Adrenal gland (tissue), 12 donors: ENCODE data around the gene TINAGL1. TPM values are rescaled to one million over a fixed set of nuclear protein-coding genes. Genes with fewer than 3 reads are reported as not detected.

Experiments
- DNase-seq, 7 donors: peaks; one replicate each; pipeline ENCODE4 v3.0.0-alpha.2; 2019 to 2020
- H3K27ac ChIP-seq, 5 donors: fragments of 200-600 bp; sonication (generic) in 4 of 5; 1 replicate in 3 of 5; 2 replicates in 2 of 5; pipeline versions ENCODE4 v1.5.1 to v1.8.0; 2016 to 2020; ENCODE audit warnings: mild to moderate bottlenecking in 1 of 5
- H3K27me3 ChIP-seq: fragments of 200-600 bp; 2 replicates; pipeline ENCODE4 v1.8.0; 2021
- H3K36me3 ChIP-seq, 2 donors: fragments of 200-600 bp; replicated peaks in 1 of 2; 1 replicate in 1 of 2; 2 replicates in 1 of 2; pipeline versions ENCODE4 v1.5.1 to v1.8.0; 2018 to 2022
- H3K4me1 ChIP-seq, 2 donors: fragments of 200-600 bp; replicated peaks in 1 of 2; 1 replicate in 1 of 2; 2 replicates in 1 of 2; pipeline versions ENCODE4 v1.5.1 to v1.8.0; 2018 to 2021
- H3K4me3 ChIP-seq, 4 donors: fragments of 200-600 bp; sonication (generic) in 3 of 4; one replicate each; pipeline ENCODE4 v1.5.1; 2016 to 2018
- H3K9me3 ChIP-seq, 3 donors: fragments of 200-600 bp; sonication (generic) in 1 of 3; replicated peaks in 1 of 3; 1 replicate in 2 of 3; 2 replicates in 1 of 3; pipeline versions ENCODE4 v1.5.1 to v1.8.0; 2016 to 2021
- CTCF ChIP-seq, 6 experiments: fragments of 450-650 bp in 4 of 6; fragments of 200-600 bp in 2 of 6; sonication (generic) in 1 of 6; IDR thresholded peaks; 1 replicate in 5 of 6; 2 replicates in 1 of 6; pipeline versions ENCODE4 v1.5.1 to v1.8.0; 2016 to 2021; ENCODE audit warnings: antibody characterized with exemption in 6 of 6, mild to moderate bottlenecking in 2 of 6, moderate library complexity in 1 of 6
- POLR2A ChIP-seq, 2 donors: fragments of 450-650 bp; IDR thresholded peaks; one replicate each; pipeline ENCODE4 v1.6.1; 2017; ENCODE audit warnings: antibody characterized with exemption in 2 of 2, mild to moderate bottlenecking in 2 of 2, moderate library complexity in 1 of 2
- WGBS, 4 donors: extraction: QIAGEN DNeasy Blood & Tissue Kit in 2 of 4; methylation state at CpG; one replicate each; pipeline versions ENCODE4 v1.1.5 to v1.1.7; 2013 to 2017; 5-methylcytosine and 5-hydroxymethylcytosine counted together
- intact Hi-C, 2 donors: fragments of 100-400 bp; cut with DNase I; formaldehyde crosslinking; loops; one replicate each; pipeline versions ENCODE4 v1.14.1 to v1.15.0; 2022 to 2023
- polyA plus RNA-seq, 3 donors: library from polyadenylated mRNA; stranded (reverse); fragments of 200-250 nt in 2 of 3; fragments of 350-450 nt in 1 of 3; fragmentation: Illumina TruSeq in 1 of 3; extraction: RNeasy Lipid Tissue Mini Kit (QIAGEN cat#74804) in 1 of 3; gene quantifications; one replicate each; pipeline ENCODE4 v1.2.3, GENCODE V29; 2013 to 2014
- total RNA-seq, 9 donors: library from RNA; depleted of rRNA in 4 of 9; stranded (reverse); fragments of >200 nt in 4 of 9; fragments of 120-200 nt in 1 of 9; fragmentation: NEBNext Ultra II Directional in 1 of 9; extraction: Animal tissue kit (Norgen Biotek cat#: 25700) in 1 of 9; gene quantifications; one replicate each; pipeline versions ENCODE4 v1.1.0 to v1.2.4, GENCODE V29; 2013 to 2023
- donor health status: healthy with polysubstance abuse.
- donor health status: Bipolar disorder and iron deficiency.
- donor health status: DM: yes; HTN: yes; CAD: no.
- donor health status: DM: no; HTN: no; CAD: no.
- donor health status: DM: no; HTN: no; CAD: no.
- donor health status: DM: yes; HTN: yes; CAD: no.

TINAGL1 gene
- total and polyA plus RNA-seq, 12 donors, result 22.7 to 294 (median 89.9) TPM

GRCh38 chr1:31581821-31582810 lies 5.8 kb downstream of the TINAGL1 start:
- TF ChIP-seq CTCF (IDR thresholded peaks at IDR 0.05) (no peak), POLR2A (IDR thresholded peaks at IDR 0.05) (no peak)
- peak in 1 of 7 donors; percentile 50 for DNase-seq
- WGBS, 4 donors, result 78 to 86% (median 83%) methylated on average over 11 to 12 of the region's 12 CpGs
- Histone ChIP-seq H3K27ac (peak overlapping the region in 3 of 5 donors; percentile 32 to 83 (median 54)), H3K4me3 (no peak overlapping the region), H3K27me3 (no peaks in the 10 kb centered on the region), H3K36me3 (no peaks in the 10 kb centered on the region), H3K9me3 (no peaks in the 10 kb centered on the region), H3K4me1 (peaks cover 10 to 34% of the 10 kb centered on the region in 2 donors)
- intact Hi-C loops, result no loop called here

GRCh38 chr1:31583082-31583994 lies 7.0 kb downstream of the TINAGL1 start:
- Histone ChIP-seq H3K27ac (peak overlapping the region in 4 of 5 donors; percentile 19 to 83 (median 44)), H3K36me3 (no peaks in the 10 kb centered on the region), H3K9me3 (no peaks in the 10 kb centered on the region), H3K27me3 (no peaks in the 10 kb centered on the region), H3K4me1 (peaks cover 20 to 46% of the 10 kb centered on the region in 2 donors), H3K4me3 (no peak overlapping the region)
- 71 to 79% (median 73%) methylated on average over 15 to 16 of the region's 16 CpGs for WGBS, 4 donors
- TF ChIP-seq CTCF (IDR thresholded peaks at IDR 0.05) (no peak), POLR2A (IDR thresholded peaks at IDR 0.05) (no peak)
- DNase-seq, result peak in 2 of 7 donors; percentile 52 to 68
- intact Hi-C loops, result no loop called here

GRCh38 chr1:31583995-31584868 lies 7.9 kb downstream of the TINAGL1 start:
- 15 to 47% (median 42%) methylated on average over 7 to 13 of the region's 13 CpGs for WGBS, 4 donors
- no peaks in the 10 kb centered on the region for H3K36me3 ChIP-seq
- H3K4me1 ChIP-seq, result peaks cover 27 to 52% of the 10 kb centered on the region in 2 donors
- no peaks in the 10 kb centered on the region for H3K9me3 ChIP-seq
- intact Hi-C loops, result no loop called here
- DNase-seq, result peak; percentile 80 to 95 (median 89)
- H3K27ac ChIP-seq, result peak overlapping the region in 4 of 5 donors; percentile 19 to 83 (median 44)
- peak in 1 of 2 donors; percentile 22 for TF ChIP-seq POLR2A (IDR thresholded peaks at IDR 0.05)
- no peak for TF ChIP-seq CTCF (IDR thresholded peaks at IDR 0.05)
- H3K27me3 ChIP-seq, result no peaks in the 10 kb centered on the region
- no peak overlapping the region for H3K4me3 ChIP-seq
